Stimulated activated CD4-positive, alpha-beta T cell treated with anti-CD3 and anti-CD28 coated beads, Interleukin-1b, Interleukin-23, amount 100 ng/mL, for 24 hours (primary cell): ENCODE measurements around the gene FSTL3.
"Not testable (repeated sequence)": the region's sequence is repeated elsewhere in the genome, so short reads cannot be mapped to it uniquely, and the experiment has no call there.

Experiments used
- DNase-seq, 4 experiments: peaks; one replicate each; pipeline ENCODE4 v3.0.0-alpha.2; 2020; ENCODE audit warnings: low read depth in 4 of 4, low spot score in 1 of 4

FSTL3 gene

DNA sequence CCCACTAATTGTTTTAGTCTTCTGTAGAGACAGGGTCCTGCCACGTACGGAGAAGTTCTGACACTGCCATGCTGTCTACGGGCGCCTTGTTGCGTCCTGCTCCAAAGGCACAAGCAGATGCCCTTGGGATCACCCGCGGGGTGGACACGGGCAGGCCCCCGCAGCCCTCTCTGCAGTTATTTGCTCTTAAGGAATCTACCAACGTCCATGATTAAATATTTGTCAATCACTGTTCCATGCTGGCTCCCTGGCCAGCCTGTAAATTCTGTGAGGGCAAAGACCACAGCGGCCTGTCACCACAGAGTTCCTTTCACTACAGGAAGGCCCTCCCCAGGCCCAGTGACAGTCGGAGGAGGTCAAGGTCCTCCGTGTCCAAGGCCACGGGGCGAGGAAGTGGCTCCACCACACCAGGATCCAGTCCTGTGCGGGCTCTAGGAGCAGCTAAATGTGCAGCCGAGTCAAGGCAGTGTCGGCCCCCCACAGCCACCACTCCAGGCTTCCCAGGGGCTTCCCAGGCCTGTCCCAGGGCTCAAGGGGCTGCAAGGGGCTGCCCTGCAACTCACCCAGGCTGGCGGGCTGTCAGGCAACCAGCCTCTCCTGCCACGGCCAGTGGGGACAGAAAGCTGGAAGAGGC, 15.3 kb upstream of the FSTL3 start:
- no peak for DNase-seq

GRCh38 chr19:661427-662196, 14.6 kb upstream of the FSTL3 start:
- DNase-seq, result peak in 1 of 4 experiments; percentile 53

DNA sequence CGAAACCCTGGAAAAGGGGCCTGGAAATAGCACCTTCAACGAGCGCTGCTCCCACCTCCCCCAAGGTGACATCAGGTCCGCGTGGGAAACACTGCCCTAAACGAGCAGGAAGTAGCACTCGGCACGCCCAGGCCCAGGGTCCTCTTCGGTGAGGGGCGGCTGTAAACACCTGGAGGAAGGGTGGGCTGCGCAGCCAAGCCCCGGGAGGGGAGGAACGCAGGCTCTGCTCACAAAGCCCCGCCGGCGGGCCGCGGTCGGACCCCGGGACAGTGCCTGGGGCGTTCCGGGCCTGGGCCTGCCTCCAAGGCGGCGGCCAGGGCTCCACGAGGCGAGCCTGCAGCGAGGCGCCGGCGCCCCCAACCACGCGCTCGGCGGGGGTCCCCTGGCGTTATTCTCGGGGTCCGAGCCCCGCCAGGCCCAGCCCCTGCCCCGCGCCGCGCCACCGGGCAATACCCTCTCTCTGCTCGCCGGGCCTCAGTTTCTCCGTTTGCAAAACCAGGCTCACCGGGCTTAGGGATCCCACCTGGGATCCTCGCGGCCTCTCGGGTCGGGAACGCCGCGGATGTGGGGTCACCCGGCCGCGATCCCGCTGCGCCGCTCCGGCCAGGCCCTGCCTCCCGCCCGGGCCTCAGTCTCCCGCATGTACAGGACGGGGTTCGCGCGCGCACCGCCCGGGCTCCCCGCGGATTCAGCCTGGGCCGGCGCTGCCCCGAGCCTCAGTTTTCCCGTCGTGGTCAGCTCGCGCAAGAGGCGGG, 13.8 kb upstream of the FSTL3 start:
- peak in 3 of 4 experiments; percentile 57 to 62 (median 59) for DNase-seq

GRCh38 chr19:662962-663681, 13.1 kb upstream of the FSTL3 start, which contains the start of gene RNF126:
TSS of gene RNF126 (minus strand) at chr19:663214. CDS start at chr19:663121, 93 bp downstream.
- DNase-seq, result peak; percentile 91 to 98 (median 93)

GRCh38 chr19:663682-664117, 12.5 kb upstream of the FSTL3 start:
- no peak for DNase-seq

- DNase-seq, result peak; percentile 50 to 76 (median 73)
Observed at GRCh38 chr19:664913-665443, 11.2 kb upstream of the FSTL3 start.

GRCh38 chr19:666985-667573, 9.1 kb upstream of the FSTL3 start:
- not testable (repeated sequence) for DNase-seq

- not testable (repeated sequence) for DNase-seq
Observed at GRCh38 chr19:668675-669434, 7.3 kb upstream of the FSTL3 start.

GRCh38 chr19:670609-671075, 5.5 kb upstream of the FSTL3 start:
- DNase-seq, result no peak

DNA sequence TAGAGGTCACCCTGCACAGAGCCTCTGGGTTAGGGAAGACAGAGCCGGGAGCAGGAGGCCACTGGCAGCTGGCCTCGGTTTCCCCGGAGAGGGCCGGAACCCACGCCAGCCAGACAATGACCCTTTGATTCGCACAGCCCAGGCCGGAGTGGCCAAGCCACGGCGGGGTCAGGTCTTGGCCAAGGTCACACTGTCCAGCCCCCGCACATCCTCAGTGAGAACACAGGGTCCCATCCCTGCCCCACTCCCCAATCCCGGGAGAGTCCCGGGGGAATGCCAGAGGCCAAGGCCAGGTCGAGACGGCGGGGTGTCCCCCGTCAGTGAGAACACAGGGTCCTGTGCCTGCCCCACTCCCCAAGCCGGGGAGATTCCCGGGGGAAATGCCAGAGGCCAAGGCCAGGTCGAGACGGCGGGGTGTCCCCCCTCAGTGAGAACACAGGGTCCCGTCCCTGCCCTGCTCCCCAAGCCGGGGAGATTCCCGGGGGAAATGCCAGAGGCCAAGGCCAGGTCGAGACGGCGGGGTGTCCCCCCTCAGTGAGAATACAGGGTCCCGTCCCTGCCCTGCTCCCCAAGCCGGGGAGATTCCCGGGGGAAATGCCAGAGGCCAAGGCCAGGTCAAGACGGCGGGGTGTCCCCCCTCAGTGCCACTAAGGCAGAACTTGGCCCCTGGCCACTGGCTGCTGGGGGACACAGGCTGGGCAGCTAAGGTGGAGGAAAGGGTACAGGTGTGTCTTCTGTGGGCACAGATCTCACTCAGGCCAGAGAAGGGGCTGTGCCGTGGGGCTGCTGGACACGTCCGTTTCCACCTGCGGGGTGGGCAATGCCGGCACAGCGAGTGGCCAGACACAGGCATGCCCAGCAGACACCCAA, 1.7 kb upstream of the FSTL3 start:
- DNase-seq, result no peak

GRCh38 chr19:676007-676338, 219 bp upstream of the FSTL3 start:
- DNase-seq, result no peak

DNA sequence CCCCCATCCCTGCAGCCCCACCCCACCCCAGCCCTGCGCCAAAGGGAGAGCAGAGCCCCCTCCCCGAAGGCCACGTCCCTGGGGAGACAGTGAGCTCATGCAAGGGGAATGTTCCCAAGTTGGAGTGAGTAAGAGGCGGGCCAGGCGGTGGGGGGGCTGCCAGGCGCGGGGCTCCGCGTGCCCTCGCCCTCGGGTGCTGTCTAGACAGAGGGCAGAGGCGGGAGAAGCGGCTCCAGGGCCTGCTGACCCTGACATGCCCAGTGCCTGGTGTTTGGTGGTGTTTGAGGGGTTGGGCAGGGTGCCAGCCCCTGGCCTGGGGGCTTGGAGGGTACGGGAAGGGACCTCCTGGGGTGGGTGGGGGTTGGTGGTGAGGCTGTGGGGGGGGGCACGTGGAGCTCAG, 1.0 kb downstream of the FSTL3 start:
- no peak for DNase-seq

- no peak for DNase-seq
Observed at GRCh38 chr19:677601-678436, 1.6 kb downstream of the FSTL3 start.

GRCh38 chr19:678791-679388, 2.7 kb downstream of the FSTL3 start:
- no peak for DNase-seq

- peak in 1 of 4 experiments; percentile 45 for DNase-seq
Observed at GRCh38 chr19:679418-680286, 3.5 kb downstream of the FSTL3 start.

- DNase-seq, result peak; percentile 99 to 100 (median 100)
Observed at GRCh38 chr19:680287-681028, 4.3 kb downstream of the FSTL3 start.
